DND-41 (cell line): ENCODE results near the gene STK25.

Experiments used
- ATAC-seq: fragments of 200-7000 bp; cut with Tn5 transposase; 3 replicates; pipeline ENCODE4 v1.9.1; 2021; ENCODE audit warnings: low read depth; ENCODE audit not compliant: insufficient read depth
- DNase-seq: peaks from one replicate; pipeline ENCODE4 v3.0.0-alpha.2; 2020
- H2AFZ ChIP-seq: 2 replicates; pipeline ENCODE4 v1.6.0; 2012; ENCODE audit warnings: low read depth, low read length
- H3K27ac ChIP-seq: 2 replicates; pipeline ENCODE4 v1.5.1; 2012; ENCODE audit warnings: low read length, inconsistent platforms
- H3K27me3 ChIP-seq: fragments of 200-600 bp; sonication (generic); 2 replicates; pipeline ENCODE4 v1.6.0; 2012; ENCODE audit warnings: low read length, mild to moderate bottlenecking, inconsistent platforms; ENCODE audit not compliant: insufficient read depth, poor library complexity
- H3K36me3 ChIP-seq: 2 replicates; pipeline ENCODE4 v1.5.1; 2012; ENCODE audit warnings: low read length, inconsistent platforms; ENCODE audit not compliant: insufficient read depth
- H3K4me1 ChIP-seq: 2 replicates; pipeline ENCODE4 v1.5.1; 2012; ENCODE audit warnings: mild to moderate bottlenecking, low read length; ENCODE audit not compliant: insufficient read depth
- H3K4me2 ChIP-seq: 2 replicates; pipeline ENCODE4 v1.6.0; 2012; ENCODE audit warnings: mild to moderate bottlenecking, moderate library complexity, low read length, inconsistent platforms; ENCODE audit not compliant: insufficient read depth
- H3K4me3 ChIP-seq, 2 experiments: fragments of 200-600 bp in 1 of 2; shearing (Covaris generic) in 1 of 2; 2 replicates each; pipeline ENCODE4 v1.5.1; 2012 to 2016; ENCODE audit warnings: inconsistent platforms in 2 of 2, low read length in 2 of 2, mild to moderate bottlenecking in 2 of 2, low read depth in 1 of 2, moderate library complexity in 1 of 2
- H3K79me2 ChIP-seq: 2 replicates; pipeline ENCODE4 v1.6.0; 2012; ENCODE audit warnings: low read length, inconsistent platforms; ENCODE audit not compliant: insufficient read depth
- H3K9ac ChIP-seq: 2 replicates; pipeline ENCODE4 v1.6.0; 2012; ENCODE audit warnings: low read depth, mild to moderate bottlenecking, inconsistent platforms, low read length, moderate library complexity
- H3K9me3 ChIP-seq: 2 replicates; pipeline ENCODE4 v1.5.1; 2012; ENCODE audit warnings: low read length, moderate library complexity, mild to moderate bottlenecking, inconsistent platforms; ENCODE audit not compliant: insufficient read depth, severe bottlenecking
- H4K20me1 ChIP-seq: 2 replicates; pipeline ENCODE4 v1.6.0; 2012; ENCODE audit warnings: low read length; ENCODE audit not compliant: insufficient read depth
- EZH2 ChIP-seq: IDR thresholded peaks from 3 replicates; pipeline ENCODE4 v1.6.1; 2012; ENCODE audit warnings: borderline replicate concordance, low read depth, mild to moderate bottlenecking, moderate library complexity, low read length, inconsistent platforms; ENCODE audit not compliant: severe bottlenecking
- TF ChIP-seq, protein P1 (sequence below): IDR thresholded peaks from 2 replicates; pipeline ENCODE4 v1.5.1; 2012; ENCODE audit warnings: borderline replicate concordance, low read length, moderate library complexity, mild to moderate bottlenecking; ENCODE audit not compliant: poor library complexity, severe bottlenecking; ENCODE audit errors: extremely low read depth

STK25 gene

DNA sequence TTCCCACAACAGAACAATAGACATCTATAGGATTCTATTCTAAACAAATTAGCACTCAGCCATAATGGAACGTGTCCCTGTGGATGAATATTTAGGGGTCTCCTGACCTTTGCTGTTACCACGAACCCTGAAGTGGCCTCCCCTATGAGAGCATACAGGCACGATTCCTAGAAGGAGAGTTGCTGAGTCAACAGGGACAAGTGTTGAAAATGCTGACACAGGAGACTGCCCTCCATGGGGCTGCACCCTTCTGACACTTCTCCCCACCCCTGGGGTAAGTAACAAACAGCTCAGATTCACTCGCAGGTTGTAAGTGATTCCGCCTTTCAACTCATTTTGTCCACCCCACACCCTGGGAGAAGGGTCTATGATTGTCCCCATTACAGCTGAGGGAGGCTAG, 14.1 kb upstream of the STK25 start:
- Histone ChIP-seq H3K9ac (no peak overlapping the region), H3K9me3 (peaks cover 5% of the 10 kb centered on the region), H3K27ac (no peak overlapping the region), H4K20me1 (no peaks in the 10 kb centered on the region), H3K4me3 (no peak overlapping the region), H3K4me2 (no peak overlapping the region), H3K79me2 (no peaks in the 10 kb centered on the region), H3K4me1 (no peaks in the 10 kb centered on the region), H3K36me3 (no peaks in the 10 kb centered on the region), H3K27me3 (no peaks in the 10 kb centered on the region), H2AFZ (no peak overlapping the region)
- no peak for TF ChIP-seq EZH2
- TF ChIP-seq, protein P1, sequence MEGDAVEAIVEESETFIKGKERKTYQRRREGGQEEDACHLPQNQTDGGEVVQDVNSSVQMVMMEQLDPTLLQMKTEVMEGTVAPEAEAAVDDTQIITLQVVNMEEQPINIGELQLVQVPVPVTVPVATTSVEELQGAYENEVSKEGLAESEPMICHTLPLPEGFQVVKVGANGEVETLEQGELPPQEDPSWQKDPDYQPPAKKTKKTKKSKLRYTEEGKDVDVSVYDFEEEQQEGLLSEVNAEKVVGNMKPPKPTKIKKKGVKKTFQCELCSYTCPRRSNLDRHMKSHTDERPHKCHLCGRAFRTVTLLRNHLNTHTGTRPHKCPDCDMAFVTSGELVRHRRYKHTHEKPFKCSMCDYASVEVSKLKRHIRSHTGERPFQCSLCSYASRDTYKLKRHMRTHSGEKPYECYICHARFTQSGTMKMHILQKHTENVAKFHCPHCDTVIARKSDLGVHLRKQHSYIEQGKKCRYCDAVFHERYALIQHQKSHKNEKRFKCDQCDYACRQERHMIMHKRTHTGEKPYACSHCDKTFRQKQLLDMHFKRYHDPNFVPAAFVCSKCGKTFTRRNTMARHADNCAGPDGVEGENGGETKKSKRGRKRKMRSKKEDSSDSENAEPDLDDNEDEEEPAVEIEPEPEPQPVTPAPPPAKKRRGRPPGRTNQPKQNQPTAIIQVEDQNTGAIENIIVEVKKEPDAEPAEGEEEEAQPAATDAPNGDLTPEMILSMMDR: no peak
- ATAC-seq (no peak), DNase-seq (no peak)

DNA sequence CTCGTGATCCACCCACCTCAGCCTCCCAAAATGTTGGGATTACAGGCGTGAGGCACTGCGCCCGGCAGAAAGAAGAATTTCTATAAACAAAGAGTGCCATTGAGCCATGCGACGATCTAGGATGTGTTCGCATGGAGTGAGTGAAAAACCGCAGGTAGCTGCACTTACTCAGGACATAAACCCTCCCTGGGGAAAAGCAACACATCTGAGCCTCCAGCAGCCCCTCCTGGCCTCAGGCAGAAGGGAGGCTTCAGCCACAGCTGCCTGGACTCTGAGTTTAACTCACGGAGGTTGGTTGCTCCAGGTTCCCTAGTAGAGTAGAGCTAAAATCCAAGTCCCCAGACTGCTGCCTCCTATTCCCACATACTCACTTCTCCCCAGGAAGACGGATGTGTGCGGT, 11.3 kb upstream of the STK25 start:
- no peak for ATAC-seq
- H3K36me3 ChIP-seq: no peaks in the 10 kb centered on the region
- no peaks in the 10 kb centered on the region for H3K4me1 ChIP-seq
- TF ChIP-seq, protein P1: no peak
- no peak overlapping the region for H3K4me3 ChIP-seq
- H3K27ac ChIP-seq: no peak overlapping the region
- no peaks in the 10 kb centered on the region for H3K9me3 ChIP-seq
- no peak overlapping the region for H2AFZ ChIP-seq
- DNase-seq: no peak
- H4K20me1 ChIP-seq: no peaks in the 10 kb centered on the region
- no peak overlapping the region for H3K9ac ChIP-seq
- H3K79me2 ChIP-seq: no peaks in the 10 kb centered on the region
- no peaks in the 10 kb centered on the region for H3K27me3 ChIP-seq
- no peak overlapping the region for H3K4me2 ChIP-seq

DNA sequence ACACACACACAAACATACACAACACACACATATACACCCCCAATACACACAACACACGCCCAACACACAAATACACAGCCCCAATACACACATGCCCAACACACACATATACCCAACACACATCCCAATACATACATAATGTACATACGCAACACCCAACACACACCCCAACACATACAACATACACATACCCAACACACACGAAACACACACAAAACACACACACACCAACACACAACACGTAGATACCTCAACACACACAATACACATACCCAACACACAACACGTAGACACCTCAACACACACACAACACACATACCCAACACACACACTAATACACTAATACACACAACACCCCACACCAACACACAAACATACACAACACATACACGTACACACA, 8.9 kb upstream of the STK25 start:
- Histone ChIP-seq H3K9me3 (no peaks in the 10 kb centered on the region), H2AFZ (no peak overlapping the region), H3K4me3 (no peak overlapping the region), H3K4me2 (no peak overlapping the region), H3K27me3 (no peaks in the 10 kb centered on the region), H3K36me3 (no peaks in the 10 kb centered on the region), H3K79me2 (no peaks in the 10 kb centered on the region), H3K27ac (no peak overlapping the region), H3K9ac (no peak overlapping the region), H4K20me1 (no peaks in the 10 kb centered on the region), H3K4me1 (no peaks in the 10 kb centered on the region)
- no peak for TF ChIP-seq EZH2
- TF ChIP-seq, protein P1: no peak
- DNase-seq: no peak
- no peak for ATAC-seq

DNA sequence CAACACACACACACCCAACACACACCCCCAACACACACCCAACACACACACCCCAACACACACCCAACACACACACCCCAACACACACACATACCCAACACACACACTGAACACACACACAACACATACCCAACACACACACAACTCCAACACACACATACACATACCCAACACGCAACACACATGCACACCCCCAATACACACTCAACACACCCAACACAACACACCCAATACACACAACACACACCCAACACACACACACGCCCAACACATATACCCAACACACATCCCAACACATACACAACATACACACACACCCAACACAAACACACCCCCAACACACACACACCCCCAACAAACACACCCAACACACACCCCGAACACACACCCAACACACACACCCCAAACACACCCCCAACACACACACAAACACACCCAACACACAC, 8.2 kb upstream of the STK25 start:
- H2AFZ ChIP-seq: no peak overlapping the region
- no peak for TF ChIP-seq EZH2
- no peaks in the 10 kb centered on the region for H3K27me3 ChIP-seq
- ATAC-seq (no peak), DNase-seq (no peak)
- H3K9me3 ChIP-seq: no peaks in the 10 kb centered on the region
- no peaks in the 10 kb centered on the region for H3K79me2 ChIP-seq
- H3K27ac ChIP-seq: no peak overlapping the region
- no peak overlapping the region for H3K9ac ChIP-seq
- H4K20me1 ChIP-seq: no peaks in the 10 kb centered on the region
- H3K36me3 ChIP-seq: no peaks in the 10 kb centered on the region
- H3K4me2 ChIP-seq: no peak overlapping the region
- H3K4me1 ChIP-seq: no peaks in the 10 kb centered on the region
- no peak overlapping the region for H3K4me3 ChIP-seq
